ENCODE data around the gene SLC25A13.
"Not testable (repeated sequence)": the region's sequence is repeated elsewhere in the genome, so short reads cannot be mapped to it uniquely, and the experiment has no call there.

Gene SLC25A13

GRCh38 chr7:96182424-96183158 is 139.3 kb downstream of the SLC25A13 start:
- Histone ChIP-seq H3K9me3 (ENCODE audit: control insufficient read depth, insufficient read depth, low read length) (no peaks in the 10 kb centered on the region), H3K9ac (ENCODE audit: low read depth, low read length) (no peak overlapping the region), H3K4me1 (ENCODE audit: insufficient read depth, low read length) (peaks cover 22% of the 10 kb centered on the region), H3K36me3 (ENCODE audit: insufficient read depth, low read length) (no peaks in the 10 kb centered on the region; the same call in 1 of the 2 replicates)

- Histone ChIP-seq H3K9me3 (ENCODE audit: control insufficient read depth, insufficient read depth, low read length) (no peaks in the 10 kb centered on the region), H3K9ac (ENCODE audit: low read depth, low read length) (no peak overlapping the region), H3K36me3 (ENCODE audit: insufficient read depth, low read length) (no peaks in the 10 kb centered on the region; the same call in 1 of the 2 replicates), H3K4me1 (ENCODE audit: insufficient read depth, low read length) (peaks cover 22% of the 10 kb centered on the region)
Observed at GRCh38 chr7:96181174-96181573, 140.7 kb downstream of the SLC25A13 start.

GRCh38 chr7:96179837-96180236 is 142.1 kb downstream of the SLC25A13 start:
- Histone ChIP-seq H3K4me1 (ENCODE audit: insufficient read depth, low read length) (peaks cover 22% of the 10 kb centered on the region), H3K9ac (ENCODE audit: low read depth, low read length) (no peak overlapping the region), H3K9me3 (ENCODE audit: control insufficient read depth, insufficient read depth, low read length) (no peaks in the 10 kb centered on the region), H3K36me3 (ENCODE audit: insufficient read depth, low read length) (no peaks in the 10 kb centered on the region; the same call in 1 of the 2 replicates)

GRCh38 chr7:96179341-96179740 is 142.6 kb downstream of the SLC25A13 start:
- H3K9ac ChIP-seq (ENCODE audit: low read depth, low read length): no peak overlapping the region
- H3K4me1 ChIP-seq (ENCODE audit: insufficient read depth, low read length): peaks cover 22% of the 10 kb centered on the region
- no peaks in the 10 kb centered on the region for H3K9me3 ChIP-seq (ENCODE audit: control insufficient read depth, insufficient read depth, low read length)
- no peaks in the 10 kb centered on the region for H3K36me3 ChIP-seq (ENCODE audit: insufficient read depth, low read length)

- Histone ChIP-seq H3K9me3 (ENCODE audit: control insufficient read depth, insufficient read depth, low read length) (no peaks in the 10 kb centered on the region), H3K4me1 (ENCODE audit: insufficient read depth, low read length) (peaks cover 22% of the 10 kb centered on the region), H3K9ac (ENCODE audit: low read depth, low read length) (no peak overlapping the region), H3K36me3 (ENCODE audit: insufficient read depth, low read length) (no peaks in the 10 kb centered on the region)
Observed at GRCh38 chr7:96178581-96178980, 143.3 kb downstream of the SLC25A13 start.

GRCh38 chr7:96177353-96177752 is 144.5 kb downstream of the SLC25A13 start:
- Histone ChIP-seq H3K9ac (ENCODE audit: low read depth, low read length) (no peak overlapping the region), H3K4me1 (ENCODE audit: insufficient read depth, low read length) (peaks cover 22% of the 10 kb centered on the region), H3K9me3 (ENCODE audit: control insufficient read depth, insufficient read depth, low read length) (no peaks in the 10 kb centered on the region), H3K36me3 (ENCODE audit: insufficient read depth, low read length) (no peaks in the 10 kb centered on the region)

- no peak overlapping the region for H3K9ac ChIP-seq (ENCODE audit: low read depth, low read length)
- H3K36me3 ChIP-seq (ENCODE audit: insufficient read depth, low read length): no peaks in the 10 kb centered on the region
- H3K4me1 ChIP-seq (ENCODE audit: insufficient read depth, low read length): peaks cover 11% of the 10 kb centered on the region
- no peaks in the 10 kb centered on the region for H3K9me3 ChIP-seq (ENCODE audit: control insufficient read depth, insufficient read depth, low read length)
Observed at GRCh38 chr7:96174812-96175211, 147.1 kb downstream of the SLC25A13 start.

GRCh38 chr7:96173781-96174180 is 148.1 kb downstream of the SLC25A13 start:
- Histone ChIP-seq H3K4me1 (ENCODE audit: insufficient read depth, low read length) (peaks cover under 1% of the 10 kb centered on the region; the same call in 1 of the 2 replicates), H3K9ac (ENCODE audit: low read depth, low read length) (no peak overlapping the region), H3K36me3 (ENCODE audit: insufficient read depth, low read length) (no peaks in the 10 kb centered on the region), H3K9me3 (ENCODE audit: control insufficient read depth, insufficient read depth, low read length) (no peaks in the 10 kb centered on the region)

GRCh38 chr7:96169439-96169838 is 152.5 kb downstream of the SLC25A13 start:
- Histone ChIP-seq H3K9ac (ENCODE audit: low read depth, low read length) (no peak overlapping the region), H3K4me1 (ENCODE audit: insufficient read depth, low read length) (no peaks in the 10 kb centered on the region), H3K36me3 (ENCODE audit: insufficient read depth, low read length) (no peaks in the 10 kb centered on the region), H3K9me3 (ENCODE audit: control insufficient read depth, insufficient read depth, low read length) (no peaks in the 10 kb centered on the region)

- no peaks in the 10 kb centered on the region for H3K36me3 ChIP-seq (ENCODE audit: insufficient read depth, low read length)
- H3K9ac ChIP-seq (ENCODE audit: low read depth, low read length): no peak overlapping the region
- no peaks in the 10 kb centered on the region for H3K9me3 ChIP-seq (ENCODE audit: control insufficient read depth, insufficient read depth, low read length)
- no peaks in the 10 kb centered on the region for H3K4me1 ChIP-seq (ENCODE audit: insufficient read depth, low read length)
Observed at GRCh38 chr7:96167424-96167823, 154.5 kb downstream of the SLC25A13 start.

GRCh38 chr7:96161897-96162296 is 160.0 kb downstream of the SLC25A13 start:
- H3K9me3 ChIP-seq (ENCODE audit: control insufficient read depth, insufficient read depth, low read length): no peaks in the 10 kb centered on the region
- no peaks in the 10 kb centered on the region; the same call in 1 of the 2 replicates for H3K36me3 ChIP-seq (ENCODE audit: insufficient read depth, low read length)
- no peaks in the 10 kb centered on the region for H3K4me1 ChIP-seq (ENCODE audit: insufficient read depth, low read length)
- H3K9ac ChIP-seq (ENCODE audit: low read depth, low read length): no peak overlapping the region

- Histone ChIP-seq H3K9me3 (ENCODE audit: control insufficient read depth, insufficient read depth, low read length) (no peaks in the 10 kb centered on the region), H3K4me1 (ENCODE audit: insufficient read depth, low read length) (no peaks in the 10 kb centered on the region), H3K36me3 (ENCODE audit: insufficient read depth, low read length) (no peaks in the 10 kb centered on the region; the same call in 1 of the 2 replicates), H3K9ac (ENCODE audit: low read depth, low read length) (no peak overlapping the region)
Observed at GRCh38 chr7:96157856-96158255, 164.0 kb downstream of the SLC25A13 start.

GRCh38 chr7:96154506-96154905 is 167.4 kb downstream of the SLC25A13 start:
- not testable (repeated sequence) for H3K36me3 ChIP-seq (ENCODE audit: insufficient read depth, low read length); H3K4me1 ChIP-seq (ENCODE audit: insufficient read depth, low read length); H3K9ac ChIP-seq (ENCODE audit: low read depth, low read length); H3K9me3 ChIP-seq (ENCODE audit: control insufficient read depth, insufficient read depth, low read length)

- Histone ChIP-seq H3K36me3 (ENCODE audit: insufficient read depth, low read length) (peaks cover 2% of the 10 kb centered on the region; the same call in 1 of the 2 replicates), H3K9ac (ENCODE audit: low read depth, low read length) (no peak overlapping the region), H3K9me3 (ENCODE audit: control insufficient read depth, insufficient read depth, low read length) (no peaks in the 10 kb centered on the region), H3K4me1 (ENCODE audit: insufficient read depth, low read length) (no peaks in the 10 kb centered on the region)
Observed at GRCh38 chr7:96152706-96153105, 169.2 kb downstream of the SLC25A13 start.

- Histone ChIP-seq H3K9ac (ENCODE audit: low read depth, low read length) (no peak overlapping the region), H3K9me3 (ENCODE audit: control insufficient read depth, insufficient read depth, low read length) (no peaks in the 10 kb centered on the region), H3K4me1 (ENCODE audit: insufficient read depth, low read length) (no peaks in the 10 kb centered on the region), H3K36me3 (ENCODE audit: insufficient read depth, low read length) (0 out of 2 replicates have a peak, but pooled peaks cover 2% of the 10 kb centered on the region)
Observed at GRCh38 chr7:96151889-96152288, 170.0 kb downstream of the SLC25A13 start.

Data from ES-I3 (cell line).